ENCODE results near the gene MDC1. TPM values are rescaled to one million over a fixed set of nuclear protein-coding genes. Genes with fewer than 3 reads are reported as not detected.
"Not testable (repeated sequence)": the region's sequence is repeated elsewhere in the genome, so short reads cannot be mapped to it uniquely, and the experiment has no call there.

Gene MDC1
- polyA plus RNA-seq, 3 donors, result 0.27 to 4.5 (median 0.34) TPM

- Histone ChIP-seq H3K9ac (ENCODE audit: insufficient read depth, low read length, poor library complexity, severe bottlenecking) (no peak overlapping the region), H3K27me3 (ENCODE audit: control insufficient read depth in 2 of 2, insufficient read depth in 2 of 2, low read length in 2 of 2) (no peaks in the 10 kb centered on the region), H4K20me1 (ENCODE audit: insufficient read depth, low read length) (peaks cover 74% of the 10 kb centered on the region), H3K79me2 (ENCODE audit: insufficient read depth, low read length) (peaks cover 61% of the 10 kb centered on the region), H3K4me1 (ENCODE audit: control insufficient read depth in 1 of 2, insufficient read depth in 2 of 2, low read length in 2 of 2) (peaks cover 19 to 34% of the 10 kb centered on the region in 2 donors), H2AFZ (ENCODE audit: insufficient read depth, low read depth, low read length, poor library complexity, severe bottlenecking) (no peak overlapping the region), H3K4me3 (replicated peaks in 1 of 3; ENCODE audit: low read depth in 2 of 3, low read length in 3 of 3) (no peak overlapping the region), H3K27ac (ENCODE audit: low read depth in 1 of 2, low read length in 2 of 2) (no peak overlapping the region), H3K9me3 (replicated peaks in 1 of 2; ENCODE audit: control insufficient read depth in 1 of 2, insufficient read depth in 1 of 2, low read length in 2 of 2) (no peaks in the 10 kb centered on the region), H3K4me2 (replicated peaks; ENCODE audit: extremely low read depth, low read length, poor library complexity, severe bottlenecking) (no peak overlapping the region), H3K36me3 (replicated peaks in 1 of 2; ENCODE audit: control insufficient read depth in 1 of 2, insufficient read depth in 2 of 2, low read length in 2 of 2) (peaks cover 48 to 74% of the 10 kb centered on the region in 2 donors)
- no CpG with 5 or more reads among the region's 6 CpGs for WGBS (ENCODE audit: insufficient coverage)
- no peak for DNase-seq
- peaks cover 0 to 2% (median 0%) of the 10 kb centered on the region in 3 donors for H3K27me3 Mint-ChIP-seq (ENCODE audit: low read depth in 3 of 3)
- no peak for TF ChIP-seq CTCF (IDR thresholded peaks at IDR 0.05)
- H3K4me3 Mint-ChIP-seq, result no peak overlapping the region
- peaks cover 30% of the 10 kb centered on the region for H3K4me1 Mint-ChIP-seq
- H3K36me3 Mint-ChIP-seq, result peaks cover 47 to 71% of the 10 kb centered on the region in 2 donors
- intact Hi-C loops (cut with micrococcal nuclease), result loop anchor here (5.0 to 10.0 kb wide), 3 partner anchors 108 to 243 kb away; partner anchors contain the start of genes HLA-E (in 1 of the 2), MRPS18B (in 1 of the 2) and PPP1R10 (in 1 of the 2)
- no peaks in the 10 kb centered on the region for H3K9me3 Mint-ChIP-seq
- H3K27ac Mint-ChIP-seq, result peak overlapping the region; percentile 2 to 86 (median 44)
These were observed 8.0 kb upstream of the MDC1 start for GRCh38 chr6:30724906-30725667.

GRCh38 chr6:30723843-30724741 is 7.0 kb upstream of the MDC1 start:
- H3K4me3 Mint-ChIP-seq; H3K27me3 Mint-ChIP-seq (ENCODE audit: low read depth in 3 of 3); H3K27me3 ChIP-seq (ENCODE audit: control insufficient read depth in 2 of 2, insufficient read depth in 2 of 2, low read length in 2 of 2); H3K4me3 ChIP-seq (replicated peaks in 1 of 3; ENCODE audit: low read depth in 2 of 3, low read length in 3 of 3); H3K9ac ChIP-seq (ENCODE audit: insufficient read depth, low read length, poor library complexity, severe bottlenecking); H2AFZ ChIP-seq (ENCODE audit: insufficient read depth, low read depth, low read length, poor library complexity, severe bottlenecking); H3K4me2 ChIP-seq (replicated peaks; ENCODE audit: extremely low read depth, low read length, poor library complexity, severe bottlenecking); H3K27ac ChIP-seq (ENCODE audit: low read depth in 1 of 2, low read length in 2 of 2); H3K9me3 Mint-ChIP-seq; H3K9me3 ChIP-seq (replicated peaks in 1 of 2; ENCODE audit: control insufficient read depth in 1 of 2, insufficient read depth in 1 of 2, low read length in 2 of 2); DNase-seq: not testable (repeated sequence)
- H3K79me2 ChIP-seq (ENCODE audit: insufficient read depth, low read length), result peaks cover 67% of the 10 kb centered on the region
- H3K36me3 ChIP-seq (replicated peaks in 1 of 2; ENCODE audit: control insufficient read depth in 1 of 2, insufficient read depth in 2 of 2, low read length in 2 of 2), result peaks cover 38 to 64% of the 10 kb centered on the region in 2 donors
- peaks cover 66% of the 10 kb centered on the region for H4K20me1 ChIP-seq (ENCODE audit: insufficient read depth, low read length)
- H3K4me1 ChIP-seq (ENCODE audit: control insufficient read depth in 1 of 2, insufficient read depth in 2 of 2, low read length in 2 of 2), result peaks cover 25 to 41% of the 10 kb centered on the region in 2 donors
- Mint-ChIP-seq H3K27ac (peak overlapping the region; percentile 12 to 90 (median 63)), H3K36me3 (peaks cover 39 to 62% of the 10 kb centered on the region in 2 donors), H3K4me1 (peaks cover 35% of the 10 kb centered on the region)
- intact Hi-C loops (cut with micrococcal nuclease), result loop anchor here (5.0 to 10.0 kb wide), 3 partner anchors 107 to 242 kb away; partner anchors contain the start of genes HLA-E (in 1 of the 2), MRPS18B (in 1 of the 2) and PPP1R10 (in 1 of the 2)
- 88% methylated on average over 12 of the region's 29 CpGs for WGBS (ENCODE audit: insufficient coverage)

- H2AFZ ChIP-seq (ENCODE audit: insufficient read depth, low read depth, low read length, poor library complexity, severe bottlenecking); H3K4me3 Mint-ChIP-seq; H3K9me3 Mint-ChIP-seq; H3K9ac ChIP-seq (ENCODE audit: insufficient read depth, low read length, poor library complexity, severe bottlenecking); DNase-seq; H3K4me2 ChIP-seq (replicated peaks; ENCODE audit: extremely low read depth, low read length, poor library complexity, severe bottlenecking); H3K27ac ChIP-seq (ENCODE audit: low read depth in 1 of 2, low read length in 2 of 2); H3K4me3 ChIP-seq (replicated peaks in 1 of 3; ENCODE audit: low read depth in 2 of 3, low read length in 3 of 3); H3K27me3 ChIP-seq (ENCODE audit: control insufficient read depth in 2 of 2, insufficient read depth in 2 of 2, low read length in 2 of 2); H3K27me3 Mint-ChIP-seq (ENCODE audit: low read depth in 3 of 3); H3K9me3 ChIP-seq (replicated peaks in 1 of 2; ENCODE audit: control insufficient read depth in 1 of 2, insufficient read depth in 1 of 2, low read length in 2 of 2): not testable (repeated sequence)
- peaks cover 38 to 57% of the 10 kb centered on the region in 2 donors for H3K36me3 ChIP-seq (replicated peaks in 1 of 2; ENCODE audit: control insufficient read depth in 1 of 2, insufficient read depth in 2 of 2, low read length in 2 of 2)
- peaks cover 33 to 49% of the 10 kb centered on the region in 2 donors for H3K4me1 ChIP-seq (ENCODE audit: control insufficient read depth in 1 of 2, insufficient read depth in 2 of 2, low read length in 2 of 2)
- 95% methylated on average over 6 of the region's 16 CpGs for WGBS (ENCODE audit: insufficient coverage)
- H4K20me1 ChIP-seq (ENCODE audit: insufficient read depth, low read length), result peaks cover 64% of the 10 kb centered on the region
- intact Hi-C loops (cut with micrococcal nuclease), result loop anchor here (5.0 to 10.0 kb wide), 3 partner anchors 106 to 241 kb away; partner anchors contain the start of genes HLA-E (in 1 of the 2), MRPS18B (in 1 of the 2) and PPP1R10 (in 1 of the 2)
- Mint-ChIP-seq H3K27ac (peak overlapping the region in 6 of 7 donors; percentile 37 to 95 (median 87)), H3K4me1 (peaks cover 41% of the 10 kb centered on the region), H3K36me3 (peaks cover 39 to 54% of the 10 kb centered on the region in 2 donors)
- peaks cover 75% of the 10 kb centered on the region for H3K79me2 ChIP-seq (ENCODE audit: insufficient read depth, low read length)
These were observed 6.2 kb upstream of the MDC1 start for GRCh38 chr6:30723159-30723842.
